Transverse colon (tissue), 4 donors: ENCODE data around the gene RNGTT. TPM values are rescaled to one million over a fixed set of nuclear protein-coding genes. Genes with fewer than 3 reads are reported as not detected.

Experiments
- DNase-seq: peaks from one replicate; pipeline ENCODE4 v3.0.0-alpha.2; 2019
- H3K27ac ChIP-seq, 4 donors: fragments of 200-600 bp; sonication (generic); 2 replicates each; pipeline ENCODE4 v1.5.1; 2016 to 2018; ENCODE audit warnings: inconsistent platforms in 4 of 4
- H3K27me3 ChIP-seq: fragments of 200-600 bp; sonication (generic); 2 replicates; pipeline ENCODE4 v1.5.1; 2017; ENCODE audit warnings: inconsistent platforms
- H3K36me3 ChIP-seq, 4 donors: fragments of 200-600 bp; sonication (generic); 2 replicates each; pipeline ENCODE4 v1.5.1; 2017 to 2019; ENCODE audit warnings: inconsistent platforms in 4 of 4
- H3K4me1 ChIP-seq, 4 donors: fragments of 200-600 bp; sonication (generic); 2 replicates each; pipeline ENCODE4 v1.5.1; 2017 to 2020; ENCODE audit warnings: inconsistent platforms in 4 of 4
- H3K4me3 ChIP-seq, 4 donors: fragments of 200-600 bp; sonication (generic); 1 replicate in 1 of 4; 2 replicates in 3 of 4; pipeline versions ENCODE4 v1.5.1 to v1.6.1; 2017 to 2019; ENCODE audit warnings: inconsistent platforms in 4 of 4
- H3K9me3 ChIP-seq, 2 donors: fragments of 200-600 bp; sonication (generic); 2 replicates each; pipeline ENCODE4 v1.5.1; 2017 to 2019; ENCODE audit warnings: inconsistent platforms in 2 of 2
- CTCF ChIP-seq, 5 experiments: fragments of 200-600 bp in 3 of 5; fragments of 450-650 bp in 2 of 5; sonication (generic) in 3 of 5; IDR thresholded peaks; 1 replicate in 2 of 5; 2 replicates in 3 of 5; pipeline ENCODE4 v1.5.1; 2016 to 2017; ENCODE audit warnings: antibody characterized with exemption in 5 of 5, inconsistent platforms in 3 of 5, mild to moderate bottlenecking in 2 of 5, moderate library complexity in 1 of 5
- EP300 ChIP-seq: sonication (generic); formaldehyde crosslinking; IDR thresholded peaks from one replicate; pipeline ENCODE4 v1.6.1; 2017; ENCODE audit warnings: antibody characterized with exemption, low read depth
- POLR2A ChIP-seq: fragments of 450-650 bp; IDR thresholded peaks from one replicate; pipeline ENCODE4 v1.6.1; 2016; ENCODE audit warnings: antibody characterized with exemption, mild to moderate bottlenecking, moderate library complexity
- POLR2AphosphoS5 ChIP-seq, 3 donors: sonication (generic); formaldehyde crosslinking; IDR thresholded peaks; one replicate each; pipeline ENCODE4 v1.6.1; 2016; ENCODE audit warnings: antibody characterized with exemption in 3 of 3
- WGBS, 2 donors: methylation state at CpG; one replicate each; pipeline ENCODE4 v1.1.5; 2018; ENCODE audit warnings: low coverage in 1 of 2; 5-methylcytosine and 5-hydroxymethylcytosine counted together
- in situ Hi-C, 4 donors: fragments of 200-750 bp; cut with MboI; loops; one replicate each; pipeline versions ENCODE4 v1.15.0 to v1.15.1; 2017; ENCODE audit warnings: low sequenced_read_pairs in 3 of 4, low pct_ligation_motif_present in 1 of 4, low pct_unique_long_range_greater_than_20kb in 1 of 4
- intact Hi-C: fragments of 100-400 bp; cut with DNase I; formaldehyde crosslinking; loops from one replicate; pipeline ENCODE4 v1.15.1; 2023; ENCODE audit warnings: low total_unique reads
- total RNA-seq, 4 donors: library from RNA; depleted of rRNA; stranded (reverse); fragments of >200 nt; gene quantifications; one replicate each; pipeline ENCODE4 v1.1.0, GENCODE V29; 2016

Gene RNGTT
- total RNA-seq, 4 donors from 2014 or later = 5.4 to 20.9 (median 15.2) TPM

- Histone ChIP-seq H3K27ac (no peak overlapping the region), H3K9me3 (no peaks in the 10 kb centered on the region), H3K36me3 (no peaks in the 10 kb centered on the region), H3K27me3 (no peaks in the 10 kb centered on the region), H3K4me3 (no peak overlapping the region), H3K4me1 (no peaks in the 10 kb centered on the region)
- no peak for DNase-seq
- 69 to 73% methylated on average over 1 of the region's 1 CpG for WGBS, 2 donors
- TF ChIP-seq POLR2A (no peak), EP300 (no peak), POLR2AphosphoS5 (IDR thresholded peaks at IDR 0.05) (no peak), CTCF (IDR thresholded peaks at IDR 0.05) (no peak)
- intact Hi-C loops = no loop called here
- in situ Hi-C loops = no loop called here
These were observed 312.4 kb downstream of the RNGTT start for GRCh38 chr6:88650979-88651378.

GRCh38 chr6:88650029-88650619 is 313.3 kb downstream of the RNGTT start:
- H3K27ac ChIP-seq = no peak overlapping the region
- no peak for DNase-seq
- H3K4me1 ChIP-seq = no peaks in the 10 kb centered on the region
- WGBS, 2 donors = 69 to 87% methylated on average over 4 to 5 of the region's 5 CpGs
- intact Hi-C loops (no loop called here), in situ Hi-C loops (no loop called here)
- H3K9me3 ChIP-seq = no peaks in the 10 kb centered on the region
- H3K27me3 ChIP-seq = no peaks in the 10 kb centered on the region
- no peaks in the 10 kb centered on the region for H3K36me3 ChIP-seq
- TF ChIP-seq EP300 (no peak), CTCF (IDR thresholded peaks at IDR 0.05) (no peak), POLR2AphosphoS5 (IDR thresholded peaks at IDR 0.05) (no peak)
- H3K4me3 ChIP-seq = no peak overlapping the region

GRCh38 chr6:88641178-88641903 is 322.1 kb downstream of the RNGTT start:
- H3K36me3 ChIP-seq = no peaks in the 10 kb centered on the region
- WGBS, 2 donors = 61 to 73% methylated on average over 7 of the region's 7 CpGs
- in situ Hi-C loops (no loop called here), intact Hi-C loops (no loop called here)
- no peak for DNase-seq
- no peaks in the 10 kb centered on the region for H3K9me3 ChIP-seq
- H3K4me1 ChIP-seq = no peaks in the 10 kb centered on the region
- no peak overlapping the region for H3K4me3 ChIP-seq
- no peak overlapping the region for H3K27ac ChIP-seq
- TF ChIP-seq EP300 (no peak), POLR2A (no peak), POLR2AphosphoS5 (IDR thresholded peaks at IDR 0.05) (peak in 2 of 3 donors; percentile 24 to 29), CTCF (IDR thresholded peaks at IDR 0.05) (no peak)
- H3K27me3 ChIP-seq = no peaks in the 10 kb centered on the region

GRCh38 chr6:88637761-88638545 is 325.5 kb downstream of the RNGTT start:
- no peak for DNase-seq
- Histone ChIP-seq H3K4me1 (no peaks in the 10 kb centered on the region), H3K9me3 (no peaks in the 10 kb centered on the region), H3K4me3 (no peak overlapping the region), H3K27me3 (no peaks in the 10 kb centered on the region), H3K27ac (no peak overlapping the region), H3K36me3 (no peaks in the 10 kb centered on the region)
- in situ Hi-C loops (no loop called here), intact Hi-C loops (no loop called here)
- TF ChIP-seq POLR2AphosphoS5 (IDR thresholded peaks at IDR 0.05) (no peak), POLR2A (no peak), CTCF (IDR thresholded peaks at IDR 0.05) (no peak), EP300 (no peak)
- WGBS, 2 donors = 89 to 95% methylated on average over 2 of the region's 2 CpGs
